B cell (primary cell): ENCODE measurements around the gene ALOX12. TPM values are rescaled to one million over a fixed set of nuclear protein-coding genes. Genes with fewer than 3 reads are reported as not detected.
A peak's percentile ranks its signal among the peaks of the same experiment; 100 is the strongest.

Source experiments
- ATAC-seq: fragments of 200-7000 bp; cut with Tn5 transposase; one replicate; pipeline ENCODE4 v1.10.0; 2021; ENCODE audit warnings: low read depth, mild to moderate bottlenecking, moderate number of reproducible peaks, moderate library complexity
- CTCF ChIA-PET: fragments of 350-600 bp; sonication (Branson Sonifier 250); formaldehyde crosslinking; loops from one replicate; lab custom pipeline; 2021; ENCODE audit warnings: antibody characterized with exemption, inconsistent platforms; lab: Charles Lee
- POLR2A ChIA-PET: fragments of 350-600 bp; sonication (Branson Sonifier 250); formaldehyde crosslinking; loops from one replicate; lab custom pipeline; 2021; ENCODE audit warnings: antibody characterized with exemption; lab: Charles Lee
- DNase-seq: peaks from one replicate; pipeline ENCODE4 v3.0.0; 2013
- H2AFZ ChIP-seq: 2 replicates; pipeline ENCODE4 v1.6.1; 2012; ENCODE audit warnings: mild to moderate bottlenecking, low read depth, low read length; ENCODE audit not compliant: insufficient read depth, poor library complexity, severe bottlenecking
- H3K27ac ChIP-seq, 2 donors: 1 replicate in 1 of 2; 2 replicates in 1 of 2; pipeline ENCODE4 v1.5.1; 2012 to 2013; ENCODE audit warnings: low read length in 2 of 2, mild to moderate bottlenecking in 2 of 2, moderate library complexity in 1 of 2
- H3K27me3 ChIP-seq, 4 experiments: fragments of 200-600 bp in 1 of 4; sonication (generic) in 1 of 4; replicated peaks in 1 of 4; 1 replicate in 2 of 4; 2 replicates in 2 of 4; pipeline versions ENCODE4 v1.6.1 to v1.7.0; 2013 to 2016; ENCODE audit warnings: low read length in 3 of 4, mild to moderate bottlenecking in 2 of 4, mixed read lengths in 1 of 4, moderate library complexity in 1 of 4; ENCODE audit not compliant: insufficient read depth in 4 of 4, control insufficient read depth in 3 of 4; ENCODE audit errors: control extremely low read depth in 1 of 4
- H3K36me3 ChIP-seq, 2 experiments: replicated peaks in 1 of 2; 1 replicate in 1 of 2; 2 replicates in 1 of 2; pipeline versions ENCODE4 v1.6.1 to v1.7.1; 2013; ENCODE audit warnings: low read length in 1 of 2; ENCODE audit not compliant: insufficient read depth in 2 of 2, control insufficient read depth in 1 of 2; ENCODE audit errors: control extremely low read depth in 1 of 2, extremely low read depth in 1 of 2
- H3K4me1 ChIP-seq, 2 donors: fragments of 200-600 bp in 1 of 2; sonication (generic) in 1 of 2; 1 replicate in 1 of 2; 2 replicates in 1 of 2; pipeline versions ENCODE4 v1.5.1 to v1.6.1; 2013 to 2017; ENCODE audit warnings: low read length in 2 of 2; ENCODE audit not compliant: control insufficient read depth in 2 of 2, insufficient read depth in 2 of 2
- H3K4me2 ChIP-seq: replicated peaks from 2 replicates; pipeline ENCODE3; 2012; ENCODE audit warnings: mild to moderate bottlenecking, low read depth, low read length; ENCODE audit not compliant: poor library complexity, severe bottlenecking
- H3K4me3 ChIP-seq, 5 experiments: fragments of 200-600 bp in 1 of 5; sonication (generic) in 1 of 5; 1 replicate in 3 of 5; 2 replicates in 2 of 5; pipeline versions ENCODE4 v1.5.1 to v1.7.0; 2011 to 2016; ENCODE audit warnings: low read length in 4 of 5, mild to moderate bottlenecking in 4 of 5, low read depth in 2 of 5, control low read depth in 1 of 5, moderate library complexity in 1 of 5; ENCODE audit not compliant: insufficient read depth in 1 of 5; ENCODE audit errors: control extremely low read depth in 1 of 5, extremely low read depth in 1 of 5
- H3K79me2 ChIP-seq: fragments of 200-600 bp; sonication (generic); one replicate; pipeline ENCODE4 v1.6.0; 2016; ENCODE audit warnings: low read length; ENCODE audit not compliant: control insufficient read depth, insufficient read depth
- H3K9ac ChIP-seq: fragments of 200-600 bp; sonication (generic); 2 replicates; pipeline ENCODE4 v1.6.1; 2017; ENCODE audit warnings: mild to moderate bottlenecking, low read length, moderate library complexity
- H3K9me3 ChIP-seq, 3 donors: one replicate each; pipeline versions ENCODE4 v1.6.1 to v1.7.1; 2013; ENCODE audit warnings: low read length in 2 of 3; ENCODE audit not compliant: control insufficient read depth in 2 of 3, insufficient read depth in 1 of 3; ENCODE audit errors: control extremely low read depth in 1 of 3
- H4K20me1 ChIP-seq: 2 replicates; pipeline ENCODE4 v1.6.0; 2012; ENCODE audit warnings: mild to moderate bottlenecking, low read length; ENCODE audit not compliant: insufficient read depth, control insufficient read depth, poor library complexity, severe bottlenecking
- H3K27ac Mint-ChIP-seq: one replicate; pipeline ENCODE4 v1.8.0; 2021; ENCODE audit warnings: mixed read lengths
- H3K27me3 Mint-ChIP-seq: one replicate; pipeline ENCODE4 v1.8.0; 2021; ENCODE audit warnings: mixed read lengths
- H3K4me1 Mint-ChIP-seq: one replicate; pipeline ENCODE4 v1.8.0; 2021; ENCODE audit warnings: mixed read lengths
- H3K4me3 Mint-ChIP-seq: one replicate; pipeline ENCODE4 v1.8.0; 2021; ENCODE audit warnings: mixed read lengths
- H3K9me3 Mint-ChIP-seq: one replicate; pipeline ENCODE4 v1.8.0; 2022; ENCODE audit warnings: mixed read lengths; ENCODE audit not compliant: insufficient read depth
- EZH2 ChIP-seq: IDR thresholded peaks from 2 replicates; pipeline ENCODE4 v1.6.1; 2012; ENCODE audit warnings: borderline replicate concordance, low read depth, mild to moderate bottlenecking, moderate library complexity, low read length; ENCODE audit not compliant: insufficient read depth, poor library complexity, severe bottlenecking
- WGBS: methylation state at CpG from one replicate; pipeline ENCODE4 v1.1.5; 2013; ENCODE audit warnings: missing lambda C conversion rate; ENCODE audit not compliant: insufficient coverage; 5-methylcytosine and 5-hydroxymethylcytosine counted together
- intact Hi-C: fragments of 100-400 bp; cut with micrococcal nuclease; formaldehyde crosslinking; loops from one replicate; pipeline ENCODE4 v1.10.0; 2022
- polyA plus RNA-seq: library from polyadenylated mRNA; depleted of rRNA; stranded (reverse); fragments of >200 nt; gene quantifications from 2 replicates; pipeline ENCODE4 v1.2.3, GENCODE V29; 2012
- total RNA-seq, 2 donors: library from RNA; stranded (reverse); fragments of 120-200 nt in 1 of 2; gene quantifications; 1 replicate in 1 of 2; 2 replicates in 1 of 2; pipeline versions ENCODE4 v1.2.3 to v1.2.4, GENCODE V29; 2013 to 2022
- TF ChIP-seq, protein P1 (sequence below): fragments of 200-600 bp; IDR thresholded peaks from one replicate; pipeline ENCODE4 v1.8.0; 2022; ENCODE audit warnings: antibody characterized with exemption, mild to moderate bottlenecking

Gene ALOX12
- total and polyA plus RNA-seq, 2 donors (not counting 1 experiment from before 2014, with no cell fraction given) = 0.07 TPM; not detected in 1

GRCh38 chr17:7042501-7043181 is 46.8 kb downstream of the ALOX12 start:
- peak overlapping the region; percentile 73 for H2AFZ ChIP-seq

More at GRCh38 chr17:7042501-7043181, 46.8 kb downstream of the ALOX12 start:
- TF ChIP-seq EZH2 = no peak
- TF ChIP-seq, protein P1, sequence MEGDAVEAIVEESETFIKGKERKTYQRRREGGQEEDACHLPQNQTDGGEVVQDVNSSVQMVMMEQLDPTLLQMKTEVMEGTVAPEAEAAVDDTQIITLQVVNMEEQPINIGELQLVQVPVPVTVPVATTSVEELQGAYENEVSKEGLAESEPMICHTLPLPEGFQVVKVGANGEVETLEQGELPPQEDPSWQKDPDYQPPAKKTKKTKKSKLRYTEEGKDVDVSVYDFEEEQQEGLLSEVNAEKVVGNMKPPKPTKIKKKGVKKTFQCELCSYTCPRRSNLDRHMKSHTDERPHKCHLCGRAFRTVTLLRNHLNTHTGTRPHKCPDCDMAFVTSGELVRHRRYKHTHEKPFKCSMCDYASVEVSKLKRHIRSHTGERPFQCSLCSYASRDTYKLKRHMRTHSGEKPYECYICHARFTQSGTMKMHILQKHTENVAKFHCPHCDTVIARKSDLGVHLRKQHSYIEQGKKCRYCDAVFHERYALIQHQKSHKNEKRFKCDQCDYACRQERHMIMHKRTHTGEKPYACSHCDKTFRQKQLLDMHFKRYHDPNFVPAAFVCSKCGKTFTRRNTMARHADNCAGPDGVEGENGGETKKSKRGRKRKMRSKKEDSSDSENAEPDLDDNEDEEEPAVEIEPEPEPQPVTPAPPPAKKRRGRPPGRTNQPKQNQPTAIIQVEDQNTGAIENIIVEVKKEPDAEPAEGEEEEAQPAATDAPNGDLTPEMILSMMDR = no peak
- Mint-ChIP-seq H3K27ac (peak overlapping the region; percentile 85), H3K9me3 (no peaks in the 10 kb centered on the region), H3K4me3 (peak overlapping the region; percentile 86), H3K4me1 (peaks cover 55% of the 10 kb centered on the region), H3K27me3 (no peaks in the 10 kb centered on the region)
- WGBS = 4% methylated on average over 53 of the region's 53 CpGs
- DNase-seq (peak; percentile 75), ATAC-seq (peak; percentile 6)
- ChIA-PET CTCF (interaction anchor here (0.7 to 14.5 kb wide), 8 partner anchors 9 to 132 kb away, joined by 3 to 584 read pairs (median 4); partner anchors contain the start of gene BCL6B), POLR2A (interaction anchor here (0.6 to 2.0 kb wide), 7 partner anchors 11 to 505 kb away, joined by 3 to 9 read pairs (median 5); a partner anchor contains a TSS)
- peaks cover 0 to 8% (median 0%) of the 10 kb centered on the region in 3 donors for H3K9me3 ChIP-seq
- peak overlapping the region; percentile 76 for H3K9ac ChIP-seq
- H3K4me2 ChIP-seq = peak overlapping the region; percentile 99
- peaks cover 0 to 2% of the 10 kb centered on the region in 2 experiments for H3K36me3 ChIP-seq
- peak overlapping the region in 4 of 5 experiments; percentile 46 to 77 (median 65) for H3K4me3 ChIP-seq
- H3K4me1 ChIP-seq = peaks cover 35 to 56% of the 10 kb centered on the region in 2 donors
- H3K27me3 ChIP-seq = peaks cover 0 to 4% (median 0%) of the 10 kb centered on the region in 4 experiments
- H3K79me2 ChIP-seq = no peaks in the 10 kb centered on the region
- H3K27ac ChIP-seq = peak overlapping the region; percentile 24 to 74
- no peaks in the 10 kb centered on the region for H4K20me1 ChIP-seq
- intact Hi-C loops = loop anchor here (1.0 to 10.0 kb wide), 2 partner anchors 7 to 542 kb away; partner anchors contain the start of gene MPDU1
